DND-41 (cell line): Measurements from ENCODE around the gene ANXA2.
"Not testable (repeated sequence)": the region's sequence is repeated elsewhere in the genome, so short reads cannot be mapped to it uniquely, and the experiment has no call there.

Source experiments
- ATAC-seq: fragments of 200-7000 bp; cut with Tn5 transposase; 3 replicates; pipeline ENCODE4 v1.9.1; 2021; ENCODE audit warnings: low read depth; ENCODE audit not compliant: insufficient read depth
- DNase-seq: peaks from one replicate; pipeline ENCODE4 v3.0.0-alpha.2; 2020
- H2AFZ ChIP-seq: 2 replicates; pipeline ENCODE4 v1.6.0; 2012; ENCODE audit warnings: low read depth, low read length
- H3K27ac ChIP-seq: 2 replicates; pipeline ENCODE4 v1.5.1; 2012; ENCODE audit warnings: low read length, inconsistent platforms
- H3K27me3 ChIP-seq: fragments of 200-600 bp; sonication (generic); 2 replicates; pipeline ENCODE4 v1.6.0; 2012; ENCODE audit warnings: low read length, mild to moderate bottlenecking, inconsistent platforms; ENCODE audit not compliant: insufficient read depth, poor library complexity
- H3K36me3 ChIP-seq: 2 replicates; pipeline ENCODE4 v1.5.1; 2012; ENCODE audit warnings: low read length, inconsistent platforms; ENCODE audit not compliant: insufficient read depth
- H3K4me1 ChIP-seq: 2 replicates; pipeline ENCODE4 v1.5.1; 2012; ENCODE audit warnings: mild to moderate bottlenecking, low read length; ENCODE audit not compliant: insufficient read depth
- H3K4me2 ChIP-seq: 2 replicates; pipeline ENCODE4 v1.6.0; 2012; ENCODE audit warnings: mild to moderate bottlenecking, moderate library complexity, low read length, inconsistent platforms; ENCODE audit not compliant: insufficient read depth
- H3K4me3 ChIP-seq, 2 experiments: fragments of 200-600 bp in 1 of 2; shearing (Covaris generic) in 1 of 2; 2 replicates each; pipeline ENCODE4 v1.5.1; 2012 to 2016; ENCODE audit warnings: inconsistent platforms in 2 of 2, low read length in 2 of 2, mild to moderate bottlenecking in 2 of 2, low read depth in 1 of 2, moderate library complexity in 1 of 2
- H3K79me2 ChIP-seq: 2 replicates; pipeline ENCODE4 v1.6.0; 2012; ENCODE audit warnings: low read length, inconsistent platforms; ENCODE audit not compliant: insufficient read depth
- H3K9ac ChIP-seq: 2 replicates; pipeline ENCODE4 v1.6.0; 2012; ENCODE audit warnings: low read depth, mild to moderate bottlenecking, inconsistent platforms, low read length, moderate library complexity
- H3K9me3 ChIP-seq: 2 replicates; pipeline ENCODE4 v1.5.1; 2012; ENCODE audit warnings: low read length, moderate library complexity, mild to moderate bottlenecking, inconsistent platforms; ENCODE audit not compliant: insufficient read depth, severe bottlenecking
- H4K20me1 ChIP-seq: 2 replicates; pipeline ENCODE4 v1.6.0; 2012; ENCODE audit warnings: low read length; ENCODE audit not compliant: insufficient read depth
- CTCF ChIP-seq: IDR thresholded peaks from 2 replicates; pipeline ENCODE4 v1.5.1; 2012; ENCODE audit warnings: borderline replicate concordance, low read length, moderate library complexity, mild to moderate bottlenecking; ENCODE audit not compliant: poor library complexity, severe bottlenecking; ENCODE audit errors: extremely low read depth
- EZH2 ChIP-seq: IDR thresholded peaks from 3 replicates; pipeline ENCODE4 v1.6.1; 2012; ENCODE audit warnings: borderline replicate concordance, low read depth, mild to moderate bottlenecking, moderate library complexity, low read length, inconsistent platforms; ENCODE audit not compliant: severe bottlenecking

ANXA2 gene

GRCh38 chr15:60413231-60413824 lies 15.5 kb upstream of the ANXA2 start:
- no peaks in the 10 kb centered on the region for H4K20me1 ChIP-seq
- TF ChIP-seq CTCF (no peak), EZH2 (no peak)
- DNase-seq: no peak
- H2AFZ ChIP-seq: no peak overlapping the region
- no peak overlapping the region for H3K27ac ChIP-seq
- no peaks in the 10 kb centered on the region for H3K9me3 ChIP-seq
- H3K79me2 ChIP-seq: no peaks in the 10 kb centered on the region
- H3K4me1 ChIP-seq: peaks cover 5% of the 10 kb centered on the region; the same call in 1 of the 2 replicates
- no peak overlapping the region for H3K4me3 ChIP-seq
- H3K36me3 ChIP-seq: no peaks in the 10 kb centered on the region
- ATAC-seq: no peak
- no peaks in the 10 kb centered on the region for H3K27me3 ChIP-seq
- no peak overlapping the region for H3K9ac ChIP-seq
- H3K4me2 ChIP-seq: no peak overlapping the region

- ATAC-seq, H3K27ac ChIP-seq, H3K9me3 ChIP-seq, H3K36me3 ChIP-seq, H3K9ac ChIP-seq, DNase-seq, H2AFZ ChIP-seq, H3K4me1 ChIP-seq, H3K4me2 ChIP-seq, H3K79me2 ChIP-seq, H4K20me1 ChIP-seq, H3K27me3 ChIP-seq, H3K4me3 ChIP-seq: not testable (repeated sequence)
These were observed 15.0 kb upstream of the ANXA2 start for GRCh38 chr15:60412807-60413206.

GRCh38 chr15:60411774-60412425 lies 14.1 kb upstream of the ANXA2 start:
- H3K27ac ChIP-seq: no peak overlapping the region
- H3K36me3 ChIP-seq: no peaks in the 10 kb centered on the region
- no peak for ATAC-seq
- no peaks in the 10 kb centered on the region for H4K20me1 ChIP-seq
- H3K27me3 ChIP-seq: no peaks in the 10 kb centered on the region
- H3K4me3 ChIP-seq: no peak overlapping the region
- no peak overlapping the region for H3K4me2 ChIP-seq
- no peak for DNase-seq
- H3K4me1 ChIP-seq: peaks cover 6% of the 10 kb centered on the region; the same call in 1 of the 2 replicates
- H3K79me2 ChIP-seq: no peaks in the 10 kb centered on the region
- TF ChIP-seq EZH2: no peak
- TF ChIP-seq CTCF: no peak
- H3K9ac ChIP-seq: no peak overlapping the region
- H2AFZ ChIP-seq: no peak overlapping the region
- H3K9me3 ChIP-seq: no peaks in the 10 kb centered on the region

GRCh38 chr15:60410350-60410749 lies 12.6 kb upstream of the ANXA2 start:
- not testable (repeated sequence) for H3K27me3 ChIP-seq, H3K9ac ChIP-seq, H3K9me3 ChIP-seq, H3K36me3 ChIP-seq, H3K27ac ChIP-seq, H3K4me1 ChIP-seq, H3K4me3 ChIP-seq, DNase-seq, H3K79me2 ChIP-seq, ATAC-seq, H4K20me1 ChIP-seq, H2AFZ ChIP-seq, H3K4me2 ChIP-seq
